Heart right ventricle (tissue), 16 donors: ENCODE results near the gene AMN. TPM values are rescaled to one million over a fixed set of nuclear protein-coding genes. Genes with fewer than 3 reads are reported as not detected.

Experiments
- ATAC-seq, 8 donors: fragments of 200-7000 bp; cut with Tn5 transposase; one replicate each; pipeline ENCODE4 v1.9.1; 2020; ENCODE audit warnings: mild to moderate bottlenecking in 8 of 8, moderate library complexity in 8 of 8, moderate number of reproducible peaks in 1 of 8
- DNase-seq, 2 donors: peaks; one replicate each; pipeline ENCODE4 v3.0.0-alpha.2; 2020
- H3K27ac ChIP-seq, 10 donors: fragments of 200-600 bp; sonication (generic) in 2 of 10; one replicate each; pipeline versions ENCODE4 v1.5.0 to v1.8.0; 2020 to 2022; ENCODE audit warnings: mild to moderate bottlenecking in 3 of 10
- H3K27me3 ChIP-seq, 7 donors: fragments of 200-600 bp; one replicate each; pipeline ENCODE4 v1.8.0; 2021 to 2022; ENCODE audit warnings: mild to moderate bottlenecking in 2 of 7
- H3K36me3 ChIP-seq, 9 donors: fragments of 200-600 bp; sonication (generic) in 1 of 9; one replicate each; pipeline versions ENCODE4 v1.5.0 to v1.8.0; 2020 to 2022; ENCODE audit warnings: mild to moderate bottlenecking in 2 of 9
- H3K4me1 ChIP-seq, 9 donors: fragments of 200-600 bp; sonication (generic) in 1 of 9; one replicate each; pipeline versions ENCODE4 v1.5.0 to v1.8.0; 2020 to 2022; ENCODE audit warnings: mild to moderate bottlenecking in 4 of 9
- H3K4me3 ChIP-seq, 10 donors: fragments of 200-600 bp; sonication (generic) in 2 of 10; one replicate each; pipeline versions ENCODE4 v1.5.0 to v1.8.0; 2020 to 2022; ENCODE audit warnings: mild to moderate bottlenecking in 7 of 10, moderate library complexity in 2 of 10
- H3K9me3 ChIP-seq, 11 donors: fragments of 200-600 bp in 10 of 11; sonication (generic) in 2 of 11; one replicate each; pipeline versions ENCODE4 v1.5.0 to v1.8.0; 2013 to 2022; ENCODE audit warnings: mild to moderate bottlenecking in 2 of 11, control low read depth in 1 of 11, moderate library complexity in 1 of 11
- CTCF ChIP-seq, 9 donors: fragments of 200-600 bp; sonication (generic) in 2 of 9; IDR thresholded peaks; one replicate each; pipeline versions ENCODE4 v1.5.0 to v1.8.0; 2021 to 2022; ENCODE audit warnings: antibody characterized with exemption in 9 of 9, mild to moderate bottlenecking in 5 of 9, moderate library complexity in 1 of 9
- WGBS, 2 donors: extraction: QIAGEN DNeasy Blood & Tissue Kit; methylation state at CpG; one replicate each; pipeline ENCODE4 v1.1.7; 2013; ENCODE audit warnings: inconsistent platforms in 1 of 2; 5-methylcytosine and 5-hydroxymethylcytosine counted together
- intact Hi-C, 10 donors: fragments of 100-400 bp; cut with DNase I; formaldehyde crosslinking; loops; one replicate each; pipeline versions ENCODE4 v1.11.1 to v1.14.2; 2022
- polyA plus RNA-seq, 2 donors: library from polyadenylated mRNA; stranded (reverse); fragments of 200-250 nt; gene quantifications; one replicate each; pipeline ENCODE4 v1.2.3, GENCODE V29; 2013
- total RNA-seq, 10 donors: library from RNA; stranded (reverse); fragmentation: NEBNext Ultra II Directional in 3 of 10; extraction: Animal tissue kit (Norgen Biotek cat#: 25700) in 3 of 10; gene quantifications; one replicate each; pipeline versions ENCODE4 v1.2.1 to v1.2.4, GENCODE V29; 2021 to 2023
- donor health status: Arrhythmogenic right ventricular cardiomyopathy.
- donor health status: ischemic (EF 13 %, LVEDD 7.1; RV severe dilation, severe dysfunction).
- donor health status: healthy with polysubstance abuse.
- donor health status: DM: no; HTN: yes; CAD: no.
- donor health status: DM: no; HTN: no; CAD: no.
- donor health status: ischemic (EF 25% LVEDD 6.9; RV normal size, moderate dysfunction).
- donor health status: ischemic (EF 25% LVEDD 5.7; RV mildly dilated, moderate dysfunction).
- donor health status: healthy.
- donor health status: DM: yes; HTN: yes; CAD: no.
- donor health status: Ischemic cardiomyopathy.
- donor health status: ischemic (EF 35%, LVEDD 5.7; RV mildly dilated, moderate dysfunction).
- donor health status: nonischemic (EF 11% LVEDD 7.7; RV severe dilation, severe dysfunction).
- donor health status: DM: yes; HTN: yes; CAD: no.
- donor health status: PGD.
- donor health status: ischemic (EF 29% LVEDD 5.4; RV normal size, mild dysfunction).
- donor health status: nonischemic (EF 23%, LVEDD 6.1; RV moderate dilation, normal function).

Gene AMN
- total and polyA plus RNA-seq, 12 donors: 0.15 to 0.40 (median 0.17) TPM; not detected in 9

DNA sequence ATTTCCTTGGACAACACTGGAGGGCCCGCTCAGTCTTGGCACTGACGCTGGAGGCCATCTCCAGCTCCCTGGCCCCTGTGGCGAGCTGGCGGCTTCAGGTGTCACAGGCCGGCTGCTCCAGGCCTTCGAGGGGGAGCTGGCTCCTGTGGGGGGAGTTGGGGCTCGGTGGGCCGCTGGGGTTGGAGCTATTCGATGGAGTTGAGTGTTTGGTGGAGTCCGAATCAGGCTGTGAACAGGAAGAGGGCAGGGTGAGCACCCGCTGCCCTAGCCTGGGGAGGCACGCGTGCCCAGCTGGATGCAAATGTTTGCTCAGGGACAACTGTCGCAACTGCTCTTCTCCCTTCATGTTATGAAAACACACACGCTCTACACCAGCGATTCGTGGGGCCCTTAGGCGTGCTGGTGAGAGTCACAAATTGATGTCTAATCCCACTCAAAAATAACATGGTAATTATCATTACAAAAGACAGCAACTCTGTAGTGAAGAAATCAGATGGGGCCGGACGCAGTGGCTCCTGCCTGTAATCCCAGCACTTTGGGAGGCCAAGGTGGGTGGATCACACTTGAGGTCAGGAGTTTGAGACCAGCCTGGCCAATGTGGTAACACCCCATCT lies 11.3 kb downstream of the AMN start:
- TF ChIP-seq CTCF (IDR thresholded peaks at IDR 0.05): no peak
- H3K27me3 ChIP-seq: peaks cover 16 to 36% (median 21%) of the 10 kb centered on the region in 7 donors
- peaks cover 0 to 72% (median 26%) of the 10 kb centered on the region in 9 donors for H3K36me3 ChIP-seq
- no peaks in the 10 kb centered on the region for H3K9me3 ChIP-seq
- H3K4me3 ChIP-seq: no peak overlapping the region
- H3K4me1 ChIP-seq: peaks cover 12 to 21% (median 18%) of the 10 kb centered on the region in 9 donors
- intact Hi-C loops: no loop called here
- ATAC-seq (no peak), DNase-seq (no peak)
- no peak overlapping the region for H3K27ac ChIP-seq
- WGBS, 2 donors: 95 to 97% methylated on average over 20 of the region's 20 CpGs

DNA sequence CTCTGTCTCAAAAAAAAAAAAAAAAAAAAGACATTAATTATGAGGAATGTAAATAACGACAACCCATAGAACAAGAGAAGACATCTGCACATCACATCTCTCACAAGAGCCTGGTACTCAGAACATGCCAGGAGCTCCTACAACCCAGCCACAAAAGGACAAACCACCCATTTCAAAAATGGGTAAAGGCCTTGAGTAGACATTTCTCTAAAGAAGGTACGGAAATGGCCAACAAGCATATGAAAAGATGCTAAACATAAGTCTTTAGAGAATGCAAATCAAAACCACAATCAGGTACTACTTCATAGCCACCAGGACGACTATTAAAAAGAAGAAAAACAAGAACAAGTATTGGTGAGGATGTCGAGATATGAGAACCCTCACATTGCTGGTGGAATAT lies 13.3 kb downstream of the AMN start:
- peaks cover 0 to under 1% (median 0%) of the 10 kb centered on the region in 9 donors for H3K4me1 ChIP-seq
- 88 to 96% methylated on average over 4 of the region's 4 CpGs for WGBS, 2 donors
- DNase-seq (no peak), ATAC-seq (no peak)
- no peak overlapping the region for H3K4me3 ChIP-seq
- no peak for TF ChIP-seq CTCF (IDR thresholded peaks at IDR 0.05)
- H3K27ac ChIP-seq: no peak overlapping the region
- intact Hi-C loops: no loop called here
- H3K27me3 ChIP-seq: peaks cover 0 to 16% (median under 1%) of the 10 kb centered on the region in 7 donors
- H3K36me3 ChIP-seq: peaks cover 0 to 92% (median 37%) of the 10 kb centered on the region in 9 donors
- H3K9me3 ChIP-seq: no peaks in the 10 kb centered on the region

DNA sequence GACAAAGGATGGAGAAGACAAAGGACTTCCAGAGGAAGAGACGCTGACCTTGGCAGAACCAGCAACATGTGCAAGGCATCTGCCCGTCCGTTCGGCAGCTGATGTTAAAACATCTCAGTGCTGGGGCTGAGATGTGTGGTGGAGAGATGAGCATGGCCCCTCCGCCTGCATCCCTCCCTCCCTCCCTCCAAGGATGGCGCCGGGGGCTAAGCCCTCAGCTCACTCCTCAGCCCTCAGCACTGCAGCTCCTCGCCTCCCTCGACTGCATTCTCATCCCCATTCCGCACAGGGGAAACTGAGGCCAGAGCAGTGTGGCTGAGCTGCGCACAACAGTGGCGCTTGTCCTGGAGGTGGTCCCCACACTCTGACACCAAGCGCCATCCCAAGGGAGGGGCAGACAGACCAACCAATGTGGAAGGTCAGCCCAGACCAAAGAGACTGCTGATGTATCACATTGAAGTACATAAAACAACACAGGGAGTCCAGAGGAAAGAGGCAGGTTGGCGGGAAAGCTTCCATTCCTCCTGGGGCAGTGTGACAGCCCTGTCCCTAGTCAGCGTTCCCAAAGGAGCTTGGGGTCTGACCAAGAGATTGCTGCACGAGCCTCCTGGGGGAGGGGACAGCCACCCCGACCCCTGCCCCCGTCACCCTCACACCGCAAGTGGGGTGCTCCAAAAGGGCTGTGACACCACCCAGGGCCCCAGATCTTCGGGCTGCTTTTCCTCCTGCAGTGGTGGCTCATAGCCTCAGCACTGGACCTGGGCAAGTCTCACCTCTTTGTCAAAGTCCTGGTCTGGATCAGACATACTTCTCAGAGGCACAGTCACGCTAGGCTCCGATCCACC lies 15.1 kb downstream of the AMN start:
- Histone ChIP-seq H3K9me3 (no peaks in the 10 kb centered on the region), H3K27ac (no peak overlapping the region), H3K4me1 (peaks cover 0 to 8% (median 3%) of the 10 kb centered on the region in 9 donors), H3K27me3 (no peaks in the 10 kb centered on the region), H3K4me3 (no peak overlapping the region), H3K36me3 (peaks cover 0 to 98% (median 48%) of the 10 kb centered on the region in 9 donors)
- no peak for DNase-seq
- no peak for ATAC-seq
- TF ChIP-seq CTCF (IDR thresholded peaks at IDR 0.05): no peak
- intact Hi-C loops: no loop called here
- 92% methylated on average over 22 of the region's 22 CpGs for WGBS, 2 donors

DNA sequence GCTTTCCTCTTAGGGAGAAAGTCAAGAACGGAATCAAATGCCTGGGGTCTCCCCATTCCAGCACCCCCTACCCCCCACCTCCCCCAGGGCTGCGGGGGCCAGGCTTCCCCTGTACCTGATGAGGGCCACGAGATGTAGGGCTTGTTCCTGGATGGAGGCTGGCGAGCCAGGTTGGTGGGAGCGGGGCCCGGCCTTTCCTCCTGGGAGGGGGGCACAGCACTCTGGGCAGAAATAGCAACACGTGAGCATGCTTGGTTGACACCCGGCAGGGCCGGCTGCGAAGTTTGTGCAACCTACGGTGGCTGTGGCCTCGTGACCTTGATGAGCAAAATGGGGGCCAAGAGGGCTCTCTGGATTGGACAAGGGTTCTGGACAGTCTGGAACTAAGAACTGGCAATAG lies 15.7 kb downstream of the AMN start:
- Histone ChIP-seq H3K27me3 (no peaks in the 10 kb centered on the region), H3K9me3 (no peaks in the 10 kb centered on the region), H3K27ac (no peak overlapping the region), H3K36me3 (peaks cover 0 to 100% (median 49%) of the 10 kb centered on the region in 9 donors), H3K4me3 (no peak overlapping the region), H3K4me1 (peaks cover 0 to 8% (median 3%) of the 10 kb centered on the region in 9 donors)
- TF ChIP-seq CTCF (IDR thresholded peaks at IDR 0.05): no peak
- WGBS, 2 donors: 89 to 93% methylated on average over 12 of the region's 12 CpGs
- ATAC-seq: no peak
- no peak for DNase-seq
- intact Hi-C loops: no loop called here
